IMR-90 (cell line): ENCODE measurements around the gene ZNF609. TPM values are rescaled to one million over a fixed set of nuclear protein-coding genes. Genes with fewer than 3 reads are reported as not detected.

Experiments
- ATAC-seq: fragments of 200-7000 bp; cut with Tn5 transposase; 2 replicates; pipeline ENCODE4 v1.9.1; 2020; ENCODE audit warnings: low read depth, mild to moderate bottlenecking, moderate library complexity
- BruUV-seq: library from RNA; stranded (reverse); fragments of 400-500 nt; replicated peaks from 2 replicates; lab custom pipeline; 2021; lab: Mats Ljungman, UMichigan
- CTCF ChIA-PET: fragments of 300-600 bp; formaldehyde crosslinking; extraction: SDS; loops from one replicate; lab custom pipeline; 2021; ENCODE audit warnings: antibody characterized with exemption; lab: Yijun Ruan, JAX
- POLR2A ChIA-PET: fragments of 300-600 bp; sonication (Branson Sonifier 250); formaldehyde crosslinking; loops from one replicate; lab custom pipeline; 2022; ENCODE audit warnings: antibody characterized with exemption; ENCODE audit not compliant: unreplicated experiment; lab: Charles Lee
- DNase-seq: peaks from one replicate; pipeline ENCODE4 v3.0.0; 2013
- H2AFZ ChIP-seq: replicated peaks from 2 replicates; pipeline ENCODE3; 2013; ENCODE audit warnings: low read length, mild to moderate bottlenecking; ENCODE audit not compliant: poor library complexity
- H2AK5ac ChIP-seq: 2 replicates; pipeline ENCODE4 v1.6.1; 2013; ENCODE audit warnings: low read depth, low read length, inconsistent platforms
- H2AK9ac ChIP-seq: replicated peaks from 2 replicates; pipeline ENCODE3; 2013; ENCODE audit warnings: mild to moderate bottlenecking, low read depth, low read length, moderate library complexity; ENCODE audit not compliant: poor library complexity
- H2BK120ac ChIP-seq: 2 replicates; pipeline ENCODE4 v1.6.1; 2013; ENCODE audit warnings: low read depth, low read length, inconsistent platforms
- H2BK15ac ChIP-seq: 3 replicates; pipeline ENCODE4 v1.6.1; 2013; ENCODE audit warnings: low read depth, low read length, inconsistent platforms
- H2BK20ac ChIP-seq: 2 replicates; pipeline ENCODE4 v1.6.1; 2013; ENCODE audit warnings: low read depth, mild to moderate bottlenecking, inconsistent platforms, low read length, moderate library complexity
- H2BK5ac ChIP-seq: 2 replicates; pipeline ENCODE4 v1.6.1; 2013; ENCODE audit warnings: mild to moderate bottlenecking, low read depth, low read length, inconsistent platforms; ENCODE audit not compliant: poor library complexity, severe bottlenecking
- H3K14ac ChIP-seq: replicated peaks from 2 replicates; pipeline ENCODE4 v1.6.1; 2013; ENCODE audit warnings: low read depth, low read length, inconsistent platforms
- H3K18ac ChIP-seq: 2 replicates; pipeline ENCODE4 v1.6.1; 2013; ENCODE audit warnings: low read depth, low read length, control low read depth
- H3K23ac ChIP-seq: 2 replicates; pipeline ENCODE4 v1.6.1; 2013; ENCODE audit warnings: low read depth, low read length, inconsistent platforms
- H3K27ac ChIP-seq: 2 replicates; pipeline ENCODE4 v1.5.1; 2013; ENCODE audit warnings: mild to moderate bottlenecking, control low read depth, low read length; ENCODE audit not compliant: insufficient read depth
- H3K27me3 ChIP-seq: 2 replicates; pipeline ENCODE4 v1.6.1; 2013; ENCODE audit warnings: low read length; ENCODE audit not compliant: control insufficient read depth, insufficient read depth
- H3K36me3 ChIP-seq: 2 replicates; pipeline ENCODE4 v1.6.1; 2013; ENCODE audit warnings: low read length, mixed read lengths; ENCODE audit not compliant: control insufficient read depth, insufficient read depth
- H3K4ac ChIP-seq: 2 replicates; pipeline ENCODE4 v1.6.1; 2013; ENCODE audit warnings: low read depth, low read length, inconsistent platforms
- H3K4me1 ChIP-seq: 2 replicates; pipeline ENCODE4 v1.6.1; 2013; ENCODE audit warnings: low read length, mixed read lengths; ENCODE audit not compliant: control insufficient read depth, insufficient read depth
- H3K4me2 ChIP-seq: 2 replicates; pipeline ENCODE4 v1.6.1; 2013; ENCODE audit warnings: low read depth, mild to moderate bottlenecking, control low read depth, low read length, moderate library complexity
- H3K4me3 ChIP-seq: 2 replicates; pipeline ENCODE4 v1.5.1; 2013; ENCODE audit warnings: low read depth, mild to moderate bottlenecking, control low read depth, low read length, moderate library complexity; ENCODE audit not compliant: insufficient read depth
- H3K56ac ChIP-seq: 2 replicates; pipeline ENCODE4 v1.6.1; 2013; ENCODE audit warnings: low read length, inconsistent platforms; ENCODE audit not compliant: insufficient read depth; ENCODE audit errors: extremely low read depth
- H3K79me1 ChIP-seq, 2 experiments: 2 replicates each; pipeline ENCODE4 v1.6.1; 2013; ENCODE audit warnings: low read length in 2 of 2, inconsistent platforms in 1 of 2, low read depth in 1 of 2
- H3K9ac ChIP-seq: 2 replicates; pipeline ENCODE4 v1.6.1; 2013; ENCODE audit warnings: low read depth, low read length, control low read depth
- H3K9me1 ChIP-seq: 2 replicates; pipeline ENCODE4 v1.6.1; 2013; ENCODE audit warnings: low read length, inconsistent platforms; ENCODE audit not compliant: insufficient read depth
- H3K9me3 ChIP-seq: 2 replicates; pipeline ENCODE4 v1.6.1; 2013; ENCODE audit warnings: low read length; ENCODE audit not compliant: control insufficient read depth, insufficient read depth
- H4K20me1 ChIP-seq: 2 replicates; pipeline ENCODE4 v1.6.1; 2013; ENCODE audit warnings: low read length, inconsistent platforms; ENCODE audit not compliant: insufficient read depth
- H4K5ac ChIP-seq: 2 replicates; pipeline ENCODE4 v1.6.1; 2013; ENCODE audit warnings: mild to moderate bottlenecking, low read depth, low read length, control low read depth
- H4K8ac ChIP-seq, 2 experiments: 2 replicates each; pipeline ENCODE4 v1.6.1; 2013; ENCODE audit warnings: low read depth in 2 of 2, low read length in 2 of 2, control low read depth in 1 of 2, inconsistent platforms in 1 of 2
- H4K91ac ChIP-seq: 2 replicates; pipeline ENCODE4 v1.6.1; 2013; ENCODE audit warnings: low read depth, low read length, inconsistent platforms; ENCODE audit not compliant: insufficient read depth
- CEBPB ChIP-seq: IDR thresholded peaks from 2 replicates; pipeline ENCODE4 v1.6.1; 2012; ENCODE audit warnings: low read depth, low read length, improper control_type of control experiment
- ELK1 ChIP-seq: fragments of 150-350 bp; IDR thresholded peaks from 2 replicates; pipeline ENCODE4 v1.6.1; 2016; ENCODE audit warnings: low read depth, mild to moderate bottlenecking, low read length, moderate library complexity, borderline replicate concordance
- RCOR1 ChIP-seq: IDR thresholded peaks from 2 replicates; pipeline ENCODE4 v1.6.1; 2012; ENCODE audit warnings: mild to moderate bottlenecking, low read length, improper control_type of control experiment; ENCODE audit not compliant: insufficient replicate concordance
- RFX5 ChIP-seq: IDR thresholded peaks from 2 replicates; pipeline ENCODE4 v1.8.0; 2012; ENCODE audit warnings: low read depth, mild to moderate bottlenecking, low read length, moderate library complexity
- WGBS, 2 experiments: methylation state at CpG; one replicate each; pipeline versions ENCODE4 v1.1.5 to v1.1.7; 2013; ENCODE audit warnings: missing lambda C conversion rate in 2 of 2; ENCODE audit not compliant: insufficient read length in 1 of 2; ENCODE audit errors: extremely low coverage in 2 of 2; 5-methylcytosine and 5-hydroxymethylcytosine counted together
- dilution Hi-C: fragments of 300-500 bp; cut with HindIII; formaldehyde crosslinking; loops from one replicate; pipeline ENCODE4 v1.14.3; 2018; ENCODE audit warnings: low sequenced_read_pairs; ENCODE audit not compliant: unreplicated experiment
- in situ Hi-C: fragments of 300-500 bp; cut with MboI; formaldehyde crosslinking; loops from 3 replicates; pipeline ENCODE4 v1.14.3; 2019; ENCODE audit warnings: low sequenced_read_pairs, inconsistent platforms, mixed read lengths
- intact Hi-C: fragments of 100-400 bp; cut with micrococcal nuclease; formaldehyde crosslinking; loops from 2 replicates; pipeline ENCODE4 v1.10.0; 2022
- polyA plus RNA-seq, 3 experiments: library from polyadenylated mRNA; depleted of rRNA; stranded (reverse); fragments of >200 nt; gene quantifications; 2 replicates each; pipeline ENCODE4 v1.2.3, GENCODE V29; 2012; ENCODE audit warnings: low replicate concordance in 1 of 3
- total RNA-seq: library from RNA; depleted of rRNA; stranded (reverse); fragments of >200 nt; gene quantifications from 2 replicates; pipeline ENCODE4 v1.2.3, GENCODE V29; 2012

ZNF609 gene
- total and polyA plus RNA-seq, 2 of the 4 experiments (the other 2 are of a cell fraction), result 10.4 to 12.5 TPM

GRCh38 chr15:64532521-64533315 lies 72.3 kb downstream of the ZNF609 start:
- Histone ChIP-seq H2AFZ (no peak overlapping the region), H4K20me1 (peaks cover 56% of the 10 kb centered on the region), H2BK5ac (no peak overlapping the region), H3K4me1 (peaks cover 9% of the 10 kb centered on the region), H2BK15ac (no peak overlapping the region), H3K23ac (no peak overlapping the region), H3K14ac (no peak overlapping the region), H3K9me1 (peaks cover 12% of the 10 kb centered on the region; the same call in 1 of the 2 replicates), H2AK5ac (no peak overlapping the region), H3K18ac (no peak overlapping the region), H3K4ac (no peak overlapping the region), H3K36me3 (peaks cover 8% of the 10 kb centered on the region), H2BK20ac (no peak overlapping the region), H4K8ac (no peak overlapping the region), H3K56ac (no peak overlapping the region), H4K5ac (no peak overlapping the region), H3K27me3 (no peaks in the 10 kb centered on the region), H3K9ac (no peak overlapping the region), H3K4me2 (no peak overlapping the region), H4K91ac (no peak overlapping the region), H3K9me3 (no peaks in the 10 kb centered on the region), H2BK120ac (no peak overlapping the region), H3K79me1 (peaks cover 38 to 81% of the 10 kb centered on the region in 2 experiments), H3K4me3 (no peak overlapping the region), H3K27ac (no peak overlapping the region), H2AK9ac (no peak overlapping the region)
- intact Hi-C loops, result no loop called here
- POLR2A ChIA-PET, result no interaction called here
- DNase-seq, result no peak
- TF ChIP-seq RFX5 (no peak), CEBPB (peak; percentile 52; the same call in 1 of the 2 replicates), RCOR1 (no peak), ELK1 (no peak)
- CTCF ChIA-PET, result interaction anchor here (0.5 to 0.7 kb wide), 2 partner anchors 10 to 112 kb away, joined by 3 to 4 read pairs; no protein-coding TSS in a partner anchor
- no TSS peak for BruUV-seq
- no peak for ATAC-seq
- dilution Hi-C loops, result no loop called here
- WGBS, 2 experiments, result 100% methylated on average over 1 of the region's 12 CpGs; no CpG with 5 or more reads in 1 of the 2 experiments
- in situ Hi-C loops, result no loop called here
